ENCODE measurements around the gene IARS2.
A peak's percentile ranks its signal among the peaks of the same experiment; 100 is the strongest.
"Not testable (repeated sequence)": the region's sequence is repeated elsewhere in the genome, so short reads cannot be mapped to it uniquely, and the experiment has no call there.

Gene IARS2

GRCh38 chr1:220094016-220094911 is at the start of gene IARS2:
Gene IARS2 (plus strand): TSS chr1:220094132. CDS start chr1:220094217, 85 bp downstream.
- peak; percentile 73 for DNase-seq

- no peak for DNase-seq
Observed at GRCh38 chr1:220044678-220045355, 49.1 kb upstream of the IARS2 start.

DNA sequence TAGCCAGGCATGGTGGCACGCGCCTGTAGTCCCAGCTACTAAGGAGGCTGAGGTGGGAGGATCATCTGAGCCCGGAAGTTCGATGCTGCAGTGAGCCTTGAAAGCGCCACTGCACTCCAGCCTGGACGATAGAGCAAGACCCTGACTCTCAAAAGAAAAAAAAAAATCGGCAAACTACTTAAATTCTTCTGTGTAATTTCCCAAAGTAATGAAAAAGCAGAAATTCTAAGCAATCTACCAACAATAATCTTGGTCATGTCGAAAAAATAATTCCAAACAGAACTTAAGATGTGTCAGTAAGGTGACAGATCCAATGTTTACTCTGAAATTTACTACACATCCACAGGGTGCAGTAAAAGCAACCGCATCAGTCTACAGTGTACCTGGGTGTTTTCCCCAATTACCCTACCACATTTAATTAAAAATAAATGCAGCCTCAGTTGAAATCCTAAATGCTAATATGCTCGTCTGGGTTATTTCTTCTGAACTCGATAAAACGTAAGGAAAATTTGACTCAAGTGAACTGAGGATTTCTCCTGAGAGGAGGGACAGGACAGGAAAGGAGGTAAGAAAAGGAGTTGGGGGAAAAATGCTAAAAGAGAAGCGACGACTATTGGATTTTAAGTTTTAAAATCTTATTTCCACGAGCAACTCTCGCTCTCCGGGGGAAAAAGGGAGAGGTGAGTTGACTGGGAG is 48.4 kb upstream of the IARS2 start:
- DNase-seq = peak; percentile 15

GRCh38 chr1:220046052-220046930 is 47.6 kb upstream of the IARS2 start, which contains the start of gene EPRS1:
Gene EPRS1 (minus strand): TSS chr1:220046505. CDS start chr1:220046388, 117 bp downstream.
- peak; percentile 95 for DNase-seq

GRCh38 chr1:220056374-220056773 is 37.6 kb upstream of the IARS2 start:
- no peak for DNase-seq

- no peak for DNase-seq
Observed at GRCh38 chr1:220060876-220061275, 33.1 kb upstream of the IARS2 start.

DNA sequence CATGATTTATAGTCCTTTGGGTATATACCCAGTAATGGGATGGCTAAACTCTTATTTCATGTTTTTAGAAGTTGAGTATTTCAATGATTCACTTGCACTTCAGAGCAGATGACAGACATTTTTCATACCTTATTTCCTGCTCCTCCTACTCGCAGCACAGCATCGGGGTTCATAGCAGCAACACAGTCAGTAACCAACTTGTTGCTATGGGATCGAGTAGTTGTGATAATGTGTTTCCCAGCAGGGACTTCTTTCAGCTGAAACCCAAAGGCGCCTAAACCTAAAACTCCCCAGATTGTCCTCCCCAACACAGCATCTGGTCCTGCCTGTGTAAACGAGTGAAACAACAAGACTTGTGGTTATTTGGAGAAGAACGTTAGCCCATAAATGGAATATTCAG is 31.3 kb upstream of the IARS2 start:
- no peak for DNase-seq

GRCh38 chr1:220067269-220068204 is 26.4 kb upstream of the IARS2 start:
- DNase-seq = no peak

DNA sequence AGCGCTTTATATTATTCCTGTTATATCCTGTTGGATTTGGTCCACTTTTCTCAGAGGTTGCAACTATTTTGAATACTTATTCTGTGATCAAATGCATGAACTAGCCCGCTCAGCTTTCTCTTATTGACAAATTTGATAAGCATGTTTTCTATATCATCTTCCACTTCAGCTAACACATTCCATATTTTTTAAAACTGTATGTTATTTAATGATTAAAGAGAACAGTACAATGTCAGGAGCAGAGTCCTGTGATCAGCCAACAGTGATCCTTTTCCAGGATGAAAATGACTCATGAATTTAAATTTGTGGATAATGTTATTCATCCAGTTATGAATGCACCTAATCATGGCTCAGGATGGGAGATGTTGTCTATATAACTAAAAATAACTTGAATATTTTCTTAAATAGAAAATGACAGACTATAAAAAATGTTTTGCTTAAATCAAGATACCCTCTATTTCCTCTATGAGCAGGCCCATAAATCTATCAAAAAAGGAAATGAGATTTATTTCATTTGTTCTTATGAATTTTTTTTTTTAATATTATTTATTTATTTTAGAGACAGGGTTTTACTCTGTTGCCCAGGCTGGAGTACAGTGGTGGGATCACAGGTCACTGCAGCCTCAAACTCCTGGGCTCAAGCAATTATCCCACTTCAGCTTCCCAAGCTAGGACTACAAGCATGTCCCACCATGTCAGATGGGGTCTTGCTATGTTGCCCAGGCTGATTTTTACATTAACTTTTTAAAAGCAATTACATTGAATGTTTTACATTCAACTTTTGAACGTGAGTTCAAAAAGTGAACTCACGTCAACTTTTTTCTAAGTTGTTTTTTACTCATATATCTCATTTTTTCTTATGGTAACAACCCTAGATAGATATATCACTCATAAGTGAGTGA is 16.8 kb upstream of the IARS2 start:
- no peak for DNase-seq

GRCh38 chr1:220077887-220078286 is 16.0 kb upstream of the IARS2 start:
- no peak for DNase-seq

DNA sequence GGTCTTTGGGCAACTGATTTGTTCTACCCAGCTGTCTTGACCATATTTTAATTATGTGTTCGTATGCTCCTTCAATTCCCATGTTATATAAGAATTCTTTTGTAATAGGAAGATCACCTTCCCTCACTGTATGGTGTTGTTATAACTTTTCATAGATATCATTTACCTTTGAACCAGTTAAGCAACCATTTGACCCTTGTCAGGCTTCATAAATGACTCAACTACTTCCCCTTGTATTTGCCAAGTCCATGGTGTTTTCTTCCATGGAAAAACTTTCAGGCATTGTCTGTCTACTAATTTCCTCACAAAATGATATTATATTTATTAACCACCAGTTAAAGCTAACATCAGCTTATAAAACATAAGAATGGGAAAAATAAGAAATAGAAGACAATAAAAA is 9.5 kb upstream of the IARS2 start:
- DNase-seq = no peak

DNA sequence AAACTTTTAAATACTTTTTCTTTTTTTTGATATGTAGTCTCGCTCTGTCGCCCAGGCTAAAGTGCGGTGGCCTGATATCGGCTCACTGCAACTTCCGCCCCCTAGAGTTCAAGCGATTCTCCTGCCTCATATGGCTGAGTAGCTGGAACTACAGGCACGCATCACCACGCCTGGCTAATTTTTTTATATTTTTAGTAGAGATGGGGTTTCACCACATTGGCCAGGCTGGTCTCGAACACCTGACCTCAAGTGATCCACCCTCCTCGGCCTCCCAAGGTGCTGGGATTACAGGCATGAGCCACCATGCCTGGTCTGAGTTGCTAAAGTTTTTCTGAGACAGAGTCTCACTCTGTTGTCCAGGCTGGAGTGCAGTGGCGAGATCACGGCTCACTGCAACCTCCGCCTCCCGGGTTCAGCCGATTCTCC is 7.7 kb upstream of the IARS2 start:
- not testable (repeated sequence) for DNase-seq

DNA sequence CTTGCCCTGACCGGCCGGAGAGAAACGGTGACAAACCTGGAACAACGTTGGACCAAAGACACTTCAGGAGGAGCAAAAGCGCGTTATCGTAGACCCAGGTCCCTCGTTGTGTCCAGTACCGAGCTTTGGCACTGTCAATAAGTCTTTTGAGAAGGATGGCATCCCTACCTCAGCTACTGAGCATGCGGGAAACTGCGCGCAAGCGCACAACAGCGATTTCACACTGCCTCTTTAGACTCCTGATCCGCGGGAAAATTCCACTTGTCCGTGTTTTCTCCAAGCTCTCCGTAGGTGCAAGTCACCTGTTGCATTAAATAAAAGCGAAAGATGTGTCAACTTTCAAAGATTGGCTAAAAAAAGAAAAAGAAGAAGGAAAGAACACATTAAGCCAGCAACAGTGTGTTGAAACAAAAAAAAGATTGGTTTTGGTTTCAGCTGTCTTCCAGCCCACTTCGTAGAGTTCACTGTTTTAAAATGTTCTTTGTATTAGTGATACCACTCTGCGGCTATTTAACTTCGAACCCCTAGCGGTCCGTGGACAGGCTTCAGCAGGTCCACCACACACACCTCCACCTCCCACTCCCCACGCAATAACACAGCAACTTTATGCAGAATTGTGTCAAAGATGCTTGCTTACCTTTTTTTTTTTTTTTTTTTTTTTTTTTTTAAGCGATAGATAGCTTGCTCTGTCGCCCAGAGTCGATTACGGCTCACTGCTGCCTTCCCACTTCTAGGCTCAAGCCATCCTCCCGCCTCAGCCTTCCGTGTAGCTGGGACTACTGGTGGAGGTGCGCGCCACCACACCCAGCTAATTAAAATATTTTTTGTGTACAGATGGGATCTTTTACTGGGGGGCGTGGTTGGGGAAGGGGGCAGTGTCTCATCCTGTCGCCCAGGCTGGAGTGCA is 4.0 kb upstream of the IARS2 start, which contains the start of gene BPNT1:
TSS of gene BPNT1 (minus strand) at position 139 of the 907 bp plus-strand sequence. CDS start 9,942 bp downstream, outside the sequence.
- DNase-seq = peak; percentile 96

GRCh38 chr1:220092694-220093093 is 1.2 kb upstream of the IARS2 start:
- DNase-seq = no peak

DNA sequence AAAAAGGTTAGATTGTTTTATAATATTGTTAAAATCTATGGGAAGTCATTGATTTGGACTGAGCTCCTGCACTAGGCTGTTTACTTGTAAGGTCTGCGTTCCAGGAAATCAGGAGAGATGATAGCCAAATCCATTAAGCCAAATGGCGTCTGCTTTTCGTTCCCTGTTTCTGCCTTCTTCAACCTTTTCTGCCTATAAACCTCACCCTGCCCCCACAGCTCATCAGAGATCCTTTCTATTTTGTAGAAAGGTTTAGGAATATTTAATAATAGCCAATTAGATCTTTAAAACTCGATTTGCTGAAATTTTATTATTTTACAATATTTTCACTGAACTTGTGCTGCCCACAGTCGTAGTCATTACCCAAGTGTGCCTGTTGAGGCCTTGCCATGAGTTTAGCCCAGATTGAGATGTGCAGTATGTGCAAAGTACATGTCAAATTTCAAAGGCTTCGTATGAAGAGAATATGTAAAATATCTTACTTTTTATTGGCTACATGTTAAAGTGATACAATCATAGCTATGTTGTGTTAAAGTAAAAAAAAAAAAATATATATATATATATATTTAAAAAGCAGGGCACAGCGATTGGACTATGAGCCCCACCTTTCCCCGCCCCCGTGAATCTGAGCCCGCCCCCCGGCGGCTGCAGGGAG is 444 bp upstream of the IARS2 start:
- DNase-seq = no peak

GRCh38 chr1:220099826-220100225 is 5.9 kb downstream of the IARS2 start:
- DNase-seq = no peak

GRCh38 chr1:220110473-220110872 is 16.5 kb downstream of the IARS2 start:
- not testable (repeated sequence) for DNase-seq

DNA sequence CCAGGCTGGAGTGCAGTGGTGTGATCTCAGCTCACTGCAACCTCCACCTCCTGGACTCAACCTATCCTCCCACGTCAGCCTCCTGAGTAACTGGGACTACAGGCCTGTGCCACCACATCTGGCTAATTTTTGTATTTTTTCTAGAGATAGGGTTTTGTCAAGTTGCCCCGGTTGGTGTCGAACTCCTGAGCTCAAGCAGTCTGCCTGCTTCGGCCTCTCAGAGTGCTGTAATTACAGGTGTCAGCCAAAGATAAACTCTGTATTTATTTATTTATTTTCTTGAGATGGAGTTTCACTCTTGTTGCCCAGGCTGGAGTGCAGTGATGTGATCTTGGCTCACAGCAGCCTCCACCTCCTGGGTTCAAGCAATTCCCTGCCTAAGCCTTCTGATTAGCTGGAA is 18.7 kb downstream of the IARS2 start:
- DNase-seq = not testable (repeated sequence)
